BLaER1 (cell line): Measurements from ENCODE around the gene SLC47A1.

Source experiments
- H3K27ac ChIP-seq: shearing (Covaris generic); formaldehyde crosslinking; 2 replicates; pipeline ENCODE4 v1.8.1; 2022
- H3K27me3 ChIP-seq: shearing (Covaris generic); formaldehyde crosslinking; 2 replicates; pipeline ENCODE4 v1.8.1; 2022
- H3K36me3 ChIP-seq: shearing (Covaris generic); formaldehyde crosslinking; 2 replicates; pipeline ENCODE4 v1.8.1; 2022
- H3K4me1 ChIP-seq: shearing (Covaris generic); formaldehyde crosslinking; 2 replicates; pipeline ENCODE4 v1.8.1; 2022
- H3K4me2 ChIP-seq: shearing (Covaris generic); formaldehyde crosslinking; 2 replicates; pipeline ENCODE4 v1.8.1; 2022
- H3K4me3 ChIP-seq: shearing (Covaris generic); formaldehyde crosslinking; 2 replicates; pipeline ENCODE4 v1.8.1; 2022
- H3K9ac ChIP-seq: shearing (Covaris generic); formaldehyde crosslinking; 2 replicates; pipeline ENCODE4 v1.8.1; 2022
- H3K9me3 ChIP-seq: shearing (Covaris generic); formaldehyde crosslinking; 2 replicates; pipeline ENCODE4 v1.8.1; 2022
- H4K20me1 ChIP-seq: shearing (Covaris generic); formaldehyde crosslinking; 2 replicates; pipeline ENCODE4 v1.8.1; 2022
- Cebpa-rat ChIP-seq: shearing (Covaris generic); IDR thresholded peaks from 2 replicates; pipeline ENCODE4 v1.8.1; 2022

SLC47A1 gene

DNA sequence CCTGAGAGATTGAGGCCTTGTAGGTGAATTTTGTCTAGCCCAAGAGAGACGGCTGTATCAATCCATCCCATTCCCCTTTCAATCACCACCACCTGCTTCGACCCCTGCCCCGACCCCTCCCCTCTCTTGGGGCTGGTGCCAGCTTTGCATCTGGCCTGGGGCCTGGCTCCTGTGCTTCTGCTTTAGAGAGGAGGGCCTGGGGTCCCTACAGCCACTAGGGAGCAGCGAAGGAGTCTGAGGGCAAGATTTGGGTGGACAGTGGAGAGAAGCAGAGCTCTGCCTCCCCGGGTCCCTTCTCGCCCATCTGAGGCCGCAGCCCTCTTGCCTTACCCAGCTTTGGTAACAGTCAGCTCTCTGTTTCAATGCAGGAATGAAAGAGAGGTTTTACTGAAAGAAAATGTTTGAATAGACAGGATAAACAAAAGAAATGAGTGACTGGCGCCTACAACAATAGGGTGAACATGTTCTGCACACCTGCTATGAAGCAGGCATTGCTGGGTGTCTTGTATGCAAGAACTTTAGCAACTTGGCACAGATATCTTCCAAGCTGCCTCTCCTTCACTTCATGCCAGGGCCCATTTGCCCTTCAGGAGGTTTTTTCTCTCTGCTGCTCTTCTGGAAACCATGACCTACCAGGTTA, 57.4 kb downstream of the SLC47A1 start:
- Histone ChIP-seq H3K4me1 (peaks cover 12% of the 10 kb centered on the region), H3K27me3 (no peaks in the 10 kb centered on the region)

GRCh38 chr17:19592316-19592715, 58.7 kb downstream of the SLC47A1 start:
- Histone ChIP-seq H3K4me2 (no peak overlapping the region), H3K9ac (no peak overlapping the region), H3K4me1 (peaks cover 12% of the 10 kb centered on the region), H3K9me3 (no peaks in the 10 kb centered on the region), H3K4me3 (no peak overlapping the region), H3K36me3 (no peaks in the 10 kb centered on the region), H3K27me3 (no peaks in the 10 kb centered on the region), H3K27ac (no peak overlapping the region), H4K20me1 (no peaks in the 10 kb centered on the region)
- no peak for TF ChIP-seq Cebpa-rat

More for the DNA sequence above, 57.4 kb downstream of the SLC47A1 start:
- no peak for TF ChIP-seq Cebpa-rat
- Histone ChIP-seq H3K9me3 (no peaks in the 10 kb centered on the region), H4K20me1 (no peaks in the 10 kb centered on the region), H3K27ac (0 out of 2 replicates have a peak overlapping the region, but pooled peaks have one; percentile 18), H3K36me3 (no peaks in the 10 kb centered on the region), H3K9ac (no peak overlapping the region), H3K4me2 (peak overlapping the region; percentile 47; the same call in 1 of the 2 replicates), H3K4me3 (no peak overlapping the region)

- H4K20me1 ChIP-seq, result no peaks in the 10 kb centered on the region
- H3K27ac ChIP-seq, result no peak overlapping the region
- H3K4me1 ChIP-seq, result no peaks in the 10 kb centered on the region
- no peaks in the 10 kb centered on the region for H3K9me3 ChIP-seq
- no peak overlapping the region for H3K9ac ChIP-seq
- H3K27me3 ChIP-seq, result no peaks in the 10 kb centered on the region
- TF ChIP-seq Cebpa-rat, result no peak
- H3K36me3 ChIP-seq, result no peaks in the 10 kb centered on the region
- no peak overlapping the region for H3K4me3 ChIP-seq
- no peak overlapping the region for H3K4me2 ChIP-seq
Measured at GRCh38 chr17:19596869-19597268, 63.2 kb downstream of the SLC47A1 start.

GRCh38 chr17:19610311-19610710, 76.7 kb downstream of the SLC47A1 start:
- Histone ChIP-seq H3K27ac (no peak overlapping the region), H3K9me3 (no peaks in the 10 kb centered on the region), H3K9ac (no peak overlapping the region), H3K4me3 (no peak overlapping the region), H3K36me3 (no peaks in the 10 kb centered on the region), H4K20me1 (no peaks in the 10 kb centered on the region), H3K27me3 (no peaks in the 10 kb centered on the region), H3K4me2 (no peak overlapping the region), H3K4me1 (no peaks in the 10 kb centered on the region)
- TF ChIP-seq Cebpa-rat, result no peak

DNA sequence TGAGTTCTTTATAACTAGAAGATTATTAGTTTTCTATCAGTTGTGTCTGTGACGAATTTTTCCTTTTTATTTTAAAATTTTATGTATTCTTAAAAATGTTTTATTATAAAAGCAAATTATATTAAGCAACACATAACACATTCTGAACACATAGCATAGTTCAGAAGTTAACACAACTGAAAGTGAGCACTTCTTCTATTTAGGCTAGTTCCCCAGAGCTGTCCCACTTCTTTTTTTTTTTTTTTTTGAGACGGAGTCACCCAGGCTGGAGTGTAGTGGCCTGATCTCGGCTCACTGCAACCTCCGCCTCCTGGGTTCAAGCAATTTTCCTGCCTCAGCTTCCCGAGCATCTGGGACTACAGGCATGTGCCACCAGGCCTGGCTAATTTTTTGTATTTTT, 77.2 kb downstream of the SLC47A1 start:
- Histone ChIP-seq H3K9ac (no peak overlapping the region), H3K4me1 (no peaks in the 10 kb centered on the region), H3K36me3 (no peaks in the 10 kb centered on the region), H3K9me3 (no peaks in the 10 kb centered on the region), H3K4me3 (no peak overlapping the region), H4K20me1 (no peaks in the 10 kb centered on the region), H3K4me2 (no peak overlapping the region), H3K27ac (no peak overlapping the region), H3K27me3 (no peaks in the 10 kb centered on the region)
- no peak for TF ChIP-seq Cebpa-rat

DNA sequence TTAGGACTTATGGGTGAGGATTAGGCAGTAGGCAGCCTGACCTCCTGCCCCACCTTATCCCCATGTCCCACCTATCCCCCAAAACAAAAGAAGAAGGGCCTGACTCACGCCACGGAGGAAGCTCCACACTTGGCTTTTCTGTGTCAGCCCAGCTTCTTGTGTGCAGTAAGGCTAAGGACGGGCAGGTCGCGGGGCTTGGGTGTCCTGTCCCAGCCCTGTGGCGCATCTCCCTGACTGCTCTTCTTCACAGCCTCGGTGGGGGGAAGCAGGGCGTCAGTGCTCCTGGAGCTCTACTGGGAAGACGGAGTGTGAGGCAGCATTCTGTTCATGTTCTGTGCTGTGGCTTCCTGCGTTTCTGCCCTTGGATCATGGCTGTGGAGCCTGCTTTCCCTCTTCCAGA, 80.3 kb downstream of the SLC47A1 start:
- TF ChIP-seq Cebpa-rat, result no peak
- no peak overlapping the region for H3K4me3 ChIP-seq
- no peak overlapping the region for H3K9ac ChIP-seq
- H3K36me3 ChIP-seq, result no peaks in the 10 kb centered on the region
- H3K9me3 ChIP-seq, result peaks cover 21% of the 10 kb centered on the region
- H3K27me3 ChIP-seq, result no peaks in the 10 kb centered on the region
- no peak overlapping the region for H3K4me2 ChIP-seq
- no peaks in the 10 kb centered on the region for H3K4me1 ChIP-seq
- H3K27ac ChIP-seq, result no peak overlapping the region
- H4K20me1 ChIP-seq, result no peaks in the 10 kb centered on the region

GRCh38 chr17:19614900-19615299, 81.2 kb downstream of the SLC47A1 start:
- Histone ChIP-seq H3K9me3 (peaks cover 30% of the 10 kb centered on the region), H3K27ac (no peak overlapping the region), H4K20me1 (no peaks in the 10 kb centered on the region), H3K4me3 (no peak overlapping the region), H3K4me1 (no peaks in the 10 kb centered on the region), H3K9ac (no peak overlapping the region), H3K36me3 (no peaks in the 10 kb centered on the region), H3K27me3 (no peaks in the 10 kb centered on the region), H3K4me2 (no peak overlapping the region)
- no peak for TF ChIP-seq Cebpa-rat

DNA sequence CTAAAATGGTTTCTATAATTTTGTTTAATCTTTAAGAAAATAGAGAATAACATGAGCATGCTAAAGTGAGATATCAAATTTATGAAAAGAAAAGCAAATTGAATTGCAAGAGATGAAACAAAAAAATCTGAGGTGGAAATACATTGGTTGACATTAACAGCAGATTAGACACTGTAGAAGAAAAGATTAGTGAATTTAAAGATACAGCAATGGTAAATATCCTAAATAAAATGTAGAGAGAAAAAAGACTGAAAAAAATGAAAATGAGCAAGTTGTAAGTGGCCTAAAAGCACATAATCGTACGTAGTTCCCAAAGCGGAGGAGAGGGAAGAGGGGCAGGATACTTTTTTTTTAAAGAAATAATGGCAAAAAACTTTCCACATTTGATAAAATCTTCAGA, 84.4 kb downstream of the SLC47A1 start:
- TF ChIP-seq Cebpa-rat, result no peak
- H3K27me3 ChIP-seq, result no peaks in the 10 kb centered on the region
- H3K9me3 ChIP-seq, result peaks cover 45% of the 10 kb centered on the region
- no peak overlapping the region for H3K9ac ChIP-seq
- no peaks in the 10 kb centered on the region for H3K4me1 ChIP-seq
- no peaks in the 10 kb centered on the region for H3K36me3 ChIP-seq
- no peaks in the 10 kb centered on the region for H4K20me1 ChIP-seq
- H3K4me3 ChIP-seq, result no peak overlapping the region
- no peak overlapping the region for H3K27ac ChIP-seq
- H3K4me2 ChIP-seq, result no peak overlapping the region

DNA sequence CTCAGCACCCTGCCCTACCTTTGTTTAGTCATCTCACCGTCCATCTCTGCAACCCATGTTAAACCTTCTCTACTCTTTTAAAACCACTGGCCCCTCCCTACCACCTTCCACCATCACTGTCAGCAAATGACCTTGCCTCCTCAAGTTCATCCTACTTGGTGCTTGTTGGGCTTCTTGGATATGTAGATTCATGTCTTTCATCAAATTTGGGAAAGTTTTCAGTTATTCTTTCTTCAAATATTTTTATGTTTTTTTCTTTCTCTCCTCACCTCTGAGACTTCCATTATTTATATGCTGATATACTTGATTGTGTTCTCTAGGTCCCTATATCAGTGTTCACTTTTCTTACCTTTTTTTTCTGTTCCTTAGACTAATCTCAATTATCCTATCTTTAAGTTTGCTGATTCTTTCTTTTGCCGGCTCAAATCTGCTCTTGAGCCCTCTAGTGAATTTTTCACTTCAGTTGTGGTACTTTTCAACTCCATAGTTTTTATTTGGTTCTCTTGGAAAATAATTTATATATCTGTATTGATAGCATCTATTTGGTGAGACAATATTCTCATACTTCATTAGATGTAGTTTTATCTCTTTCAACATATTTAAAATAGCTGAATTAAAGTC, 86.2 kb downstream of the SLC47A1 start:
- no peaks in the 10 kb centered on the region for H3K27me3 ChIP-seq

GRCh38 chr17:19621697-19622096, 88.0 kb downstream of the SLC47A1 start:
- Histone ChIP-seq H4K20me1 (no peaks in the 10 kb centered on the region), H3K9ac (no peak overlapping the region), H3K4me3 (no peak overlapping the region), H3K27ac (no peak overlapping the region), H3K9me3 (peaks cover 45% of the 10 kb centered on the region), H3K4me1 (no peaks in the 10 kb centered on the region), H3K36me3 (no peaks in the 10 kb centered on the region), H3K4me2 (no peak overlapping the region), H3K27me3 (no peaks in the 10 kb centered on the region)
- TF ChIP-seq Cebpa-rat, result no peak

More for the DNA sequence above, 86.2 kb downstream of the SLC47A1 start:
- H3K4me3 ChIP-seq, result no peak overlapping the region
- H3K27ac ChIP-seq, result no peak overlapping the region
- H4K20me1 ChIP-seq, result no peaks in the 10 kb centered on the region
- H3K36me3 ChIP-seq, result no peaks in the 10 kb centered on the region
- no peak for TF ChIP-seq Cebpa-rat
- H3K4me2 ChIP-seq, result no peak overlapping the region
- H3K9ac ChIP-seq, result no peak overlapping the region
- H3K9me3 ChIP-seq, result peaks cover 45% of the 10 kb centered on the region
- H3K4me1 ChIP-seq, result no peaks in the 10 kb centered on the region
